22Rv1 (cell line): ENCODE measurements around the gene NCOR1.

ENCODE experiments used
- ZFX ChIP-seq: fragments of 450-650 bp; IDR thresholded peaks from 2 replicates; pipeline ENCODE4 v1.6.1; 2017; ENCODE audit warnings: antibody characterized with exemption, borderline replicate concordance
- TF ChIP-seq, protein P1 (sequence below): fragments of 450-650 bp; IDR thresholded peaks from 2 replicates; pipeline ENCODE4 v1.5.1; 2017; ENCODE audit warnings: mild to moderate bottlenecking

DNA sequence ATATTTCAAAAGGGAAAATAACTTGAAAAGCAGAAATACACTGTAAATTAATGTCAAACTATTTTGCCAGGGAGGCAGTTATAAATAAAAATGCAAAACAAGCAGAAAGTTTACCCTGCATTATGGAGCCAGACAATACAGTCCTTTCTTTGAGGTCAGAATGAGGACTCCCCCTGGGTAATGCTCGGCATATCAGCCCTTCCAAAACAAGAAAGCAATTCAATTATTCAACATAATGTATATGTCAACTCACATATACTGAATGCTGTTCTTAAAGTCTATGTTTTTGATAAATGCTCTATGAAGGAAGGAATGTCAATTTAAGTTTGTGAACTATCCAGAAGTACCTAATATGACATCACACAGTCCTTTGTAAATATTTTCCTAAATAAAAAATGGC is 143.3 kb downstream of the NCOR1 start:
- TF ChIP-seq, protein P1, sequence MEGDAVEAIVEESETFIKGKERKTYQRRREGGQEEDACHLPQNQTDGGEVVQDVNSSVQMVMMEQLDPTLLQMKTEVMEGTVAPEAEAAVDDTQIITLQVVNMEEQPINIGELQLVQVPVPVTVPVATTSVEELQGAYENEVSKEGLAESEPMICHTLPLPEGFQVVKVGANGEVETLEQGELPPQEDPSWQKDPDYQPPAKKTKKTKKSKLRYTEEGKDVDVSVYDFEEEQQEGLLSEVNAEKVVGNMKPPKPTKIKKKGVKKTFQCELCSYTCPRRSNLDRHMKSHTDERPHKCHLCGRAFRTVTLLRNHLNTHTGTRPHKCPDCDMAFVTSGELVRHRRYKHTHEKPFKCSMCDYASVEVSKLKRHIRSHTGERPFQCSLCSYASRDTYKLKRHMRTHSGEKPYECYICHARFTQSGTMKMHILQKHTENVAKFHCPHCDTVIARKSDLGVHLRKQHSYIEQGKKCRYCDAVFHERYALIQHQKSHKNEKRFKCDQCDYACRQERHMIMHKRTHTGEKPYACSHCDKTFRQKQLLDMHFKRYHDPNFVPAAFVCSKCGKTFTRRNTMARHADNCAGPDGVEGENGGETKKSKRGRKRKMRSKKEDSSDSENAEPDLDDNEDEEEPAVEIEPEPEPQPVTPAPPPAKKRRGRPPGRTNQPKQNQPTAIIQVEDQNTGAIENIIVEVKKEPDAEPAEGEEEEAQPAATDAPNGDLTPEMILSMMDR, result no peak
- TF ChIP-seq ZFX, result no peak
